Neural crest cell (in vitro differentiated cells): ENCODE data around the gene NDUFB2. TPM values are rescaled to one million over a fixed set of nuclear protein-coding genes. Genes with fewer than 3 reads are reported as not detected.
"Not testable (repeated sequence)": the region's sequence is repeated elsewhere in the genome, so short reads cannot be mapped to it uniquely, and the experiment has no call there.

ENCODE experiments used
- DNase-seq: peaks from one replicate; pipeline ENCODE4 v3.0.0; 2021; ENCODE audit warnings: low read depth, mixed read lengths, low spot score
- H3K27ac Mint-ChIP-seq: one replicate; pipeline ENCODE4 v1.8.0; 2021; ENCODE audit warnings: mild to moderate bottlenecking, mixed read lengths; ENCODE audit not compliant: unreplicated experiment
- H3K27me3 Mint-ChIP-seq: 2 replicates; pipeline ENCODE4 v1.8.0; 2021; ENCODE audit warnings: low read depth, mild to moderate bottlenecking, mixed read lengths
- H3K36me3 Mint-ChIP-seq: 2 replicates; pipeline ENCODE4 v1.8.0; 2021; ENCODE audit warnings: low read depth, mild to moderate bottlenecking, mixed read lengths
- H3K4me1 Mint-ChIP-seq: 2 replicates; pipeline ENCODE4 v1.8.0; 2021; ENCODE audit warnings: mixed read lengths
- H3K4me3 Mint-ChIP-seq: one replicate; pipeline ENCODE4 v1.8.0; 2021; ENCODE audit warnings: mild to moderate bottlenecking, mixed read lengths
- H3K9me3 Mint-ChIP-seq: 2 replicates; pipeline ENCODE4 v1.8.0; 2021; ENCODE audit warnings: mixed read lengths
- total RNA-seq: library from RNA; stranded (reverse); gene quantifications from 2 replicates; pipeline ENCODE4 v1.2.1, GENCODE V29; 2021
- TF ChIP-seq, protein P1 (sequence below): fragments of 200-600 bp; sonication (generic); conservative IDR thresholded peaks from 2 replicates; pipeline ENCODE4 v1.5.0; 2021; ENCODE audit warnings: antibody characterized with exemption, mild to moderate bottlenecking

The NDUFB2 gene
- total RNA-seq, 1 donor from 2014 or later = 195 TPM

DNA sequence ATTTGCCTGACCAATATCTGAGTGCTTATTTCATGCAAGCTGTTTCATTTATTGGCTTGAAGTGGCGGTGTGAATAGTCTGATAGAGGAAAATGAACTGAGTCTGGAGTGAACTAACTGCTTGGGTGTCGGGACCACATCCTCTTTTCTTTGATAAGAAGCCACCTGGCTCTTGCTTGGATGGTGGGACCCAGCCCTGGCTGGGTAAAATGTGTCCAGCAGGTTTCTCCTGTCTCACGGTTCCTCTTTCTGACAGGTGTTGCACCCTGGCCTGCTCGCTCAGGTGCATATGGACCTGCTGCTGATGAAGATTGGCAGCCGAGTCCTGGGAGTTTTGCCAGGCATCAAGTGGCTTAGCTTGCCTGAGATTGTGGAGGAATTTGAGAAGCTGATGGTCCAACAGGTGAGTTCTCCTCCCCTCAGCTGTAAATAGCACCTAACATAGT, 22.1 kb upstream of the NDUFB2 start:
- TF ChIP-seq, protein P1, sequence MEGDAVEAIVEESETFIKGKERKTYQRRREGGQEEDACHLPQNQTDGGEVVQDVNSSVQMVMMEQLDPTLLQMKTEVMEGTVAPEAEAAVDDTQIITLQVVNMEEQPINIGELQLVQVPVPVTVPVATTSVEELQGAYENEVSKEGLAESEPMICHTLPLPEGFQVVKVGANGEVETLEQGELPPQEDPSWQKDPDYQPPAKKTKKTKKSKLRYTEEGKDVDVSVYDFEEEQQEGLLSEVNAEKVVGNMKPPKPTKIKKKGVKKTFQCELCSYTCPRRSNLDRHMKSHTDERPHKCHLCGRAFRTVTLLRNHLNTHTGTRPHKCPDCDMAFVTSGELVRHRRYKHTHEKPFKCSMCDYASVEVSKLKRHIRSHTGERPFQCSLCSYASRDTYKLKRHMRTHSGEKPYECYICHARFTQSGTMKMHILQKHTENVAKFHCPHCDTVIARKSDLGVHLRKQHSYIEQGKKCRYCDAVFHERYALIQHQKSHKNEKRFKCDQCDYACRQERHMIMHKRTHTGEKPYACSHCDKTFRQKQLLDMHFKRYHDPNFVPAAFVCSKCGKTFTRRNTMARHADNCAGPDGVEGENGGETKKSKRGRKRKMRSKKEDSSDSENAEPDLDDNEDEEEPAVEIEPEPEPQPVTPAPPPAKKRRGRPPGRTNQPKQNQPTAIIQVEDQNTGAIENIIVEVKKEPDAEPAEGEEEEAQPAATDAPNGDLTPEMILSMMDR = no peak
- H3K36me3 Mint-ChIP-seq = no peaks in the 10 kb centered on the region
- no peak for DNase-seq
- H3K27me3 Mint-ChIP-seq = peaks cover 3% of the 10 kb centered on the region
- H3K27ac Mint-ChIP-seq = no peak overlapping the region
- H3K4me1 Mint-ChIP-seq = peaks cover 31% of the 10 kb centered on the region
- peak overlapping the region; percentile 84 for H3K4me3 Mint-ChIP-seq
- H3K9me3 Mint-ChIP-seq = no peaks in the 10 kb centered on the region

GRCh38 chr7:140674899-140675701, 21.4 kb upstream of the NDUFB2 start:
- no peaks in the 10 kb centered on the region for H3K36me3 Mint-ChIP-seq
- H3K4me3 Mint-ChIP-seq = peak overlapping the region; percentile 84
- H3K9me3 Mint-ChIP-seq = no peaks in the 10 kb centered on the region
- peaks cover 3% of the 10 kb centered on the region for H3K27me3 Mint-ChIP-seq
- H3K4me1 Mint-ChIP-seq = peaks cover 31% of the 10 kb centered on the region
- H3K27ac Mint-ChIP-seq = no peak overlapping the region
- TF ChIP-seq, protein P1 = peak; percentile 47
- peak; percentile 9 for DNase-seq

- no peaks in the 10 kb centered on the region for H3K9me3 Mint-ChIP-seq
- peak overlapping the region; percentile 84 for H3K4me3 Mint-ChIP-seq
- peaks cover 3% of the 10 kb centered on the region for H3K27me3 Mint-ChIP-seq
- TF ChIP-seq, protein P1 = no peak
- peaks cover 31% of the 10 kb centered on the region for H3K4me1 Mint-ChIP-seq
- peaks cover 2% of the 10 kb centered on the region for H3K36me3 Mint-ChIP-seq
- no peak for DNase-seq
- H3K27ac Mint-ChIP-seq = peak overlapping the region; percentile 6
These were observed 20.8 kb upstream of the NDUFB2 start for GRCh38 chr7:140675726-140676125.

GRCh38 chr7:140676306-140676705, 20.2 kb upstream of the NDUFB2 start:
- TF ChIP-seq, protein P1 = no peak
- H3K27ac Mint-ChIP-seq = no peak overlapping the region
- H3K4me1 Mint-ChIP-seq = peaks cover 31% of the 10 kb centered on the region
- no peak overlapping the region for H3K4me3 Mint-ChIP-seq
- H3K27me3 Mint-ChIP-seq = peaks cover 3% of the 10 kb centered on the region
- peaks cover 5% of the 10 kb centered on the region for H3K36me3 Mint-ChIP-seq
- H3K9me3 Mint-ChIP-seq = no peaks in the 10 kb centered on the region
- no peak for DNase-seq

- DNase-seq, H3K36me3 Mint-ChIP-seq, H3K27me3 Mint-ChIP-seq, H3K9me3 Mint-ChIP-seq, H3K4me3 Mint-ChIP-seq, H3K27ac Mint-ChIP-seq: not testable (repeated sequence)
- H3K4me1 Mint-ChIP-seq = peaks cover 32% of the 10 kb centered on the region
These were observed 19.6 kb upstream of the NDUFB2 start for GRCh38 chr7:140676956-140677355.

DNA sequence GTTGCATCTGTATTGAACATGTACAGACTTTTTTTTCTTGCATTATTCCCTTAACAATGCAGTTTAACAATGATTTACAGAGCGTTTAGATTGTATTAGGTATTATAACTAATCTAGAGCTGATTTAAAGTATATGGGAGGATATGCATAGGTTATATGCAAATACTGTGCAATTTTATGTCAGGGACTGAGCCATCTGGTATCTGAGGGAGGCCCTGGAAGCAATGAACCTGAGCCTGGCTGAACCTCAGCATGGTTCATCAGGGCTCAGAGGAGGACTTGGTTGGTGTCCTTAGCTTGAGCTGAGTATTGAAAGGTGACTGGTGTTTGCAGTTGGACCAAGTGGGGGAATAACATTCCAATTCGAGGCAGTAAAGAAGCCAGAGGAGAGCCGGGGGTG, 19.0 kb upstream of the NDUFB2 start:
- DNase-seq = no peak
- H3K36me3 Mint-ChIP-seq = peaks cover 7% of the 10 kb centered on the region
- peaks cover 30% of the 10 kb centered on the region for H3K4me1 Mint-ChIP-seq
- no peak overlapping the region for H3K27ac Mint-ChIP-seq
- H3K9me3 Mint-ChIP-seq = no peaks in the 10 kb centered on the region
- TF ChIP-seq, protein P1 = no peak
- H3K4me3 Mint-ChIP-seq = no peak overlapping the region
- peaks cover 3% of the 10 kb centered on the region for H3K27me3 Mint-ChIP-seq
